KMS-11 (cell line): ENCODE data around the gene MKX.

Experiments used
- H2AFZ ChIP-seq: fragments of 200-600 bp; sonication (generic); 2 replicates; pipeline ENCODE4 v1.6.1; 2016; ENCODE audit warnings: antibody characterized with exemption, mixed run types, low read depth
- H3K27ac ChIP-seq: fragments of 200-600 bp; sonication (generic); 2 replicates; pipeline ENCODE4 v1.6.1; 2016; ENCODE audit warnings: mild to moderate bottlenecking, mixed run types
- H3K27me3 ChIP-seq: fragments of 200-600 bp; sonication (generic); 2 replicates; pipeline ENCODE4 v1.6.1; 2017; ENCODE audit warnings: mild to moderate bottlenecking, low read depth, mixed run types, moderate library complexity; ENCODE audit not compliant: insufficient read depth
- H3K36me3 ChIP-seq: fragments of 200-600 bp; sonication (generic); 2 replicates; pipeline ENCODE4 v1.6.1; 2017; ENCODE audit warnings: mild to moderate bottlenecking, mixed run types; ENCODE audit not compliant: insufficient read depth
- H3K4me1 ChIP-seq: fragments of 200-600 bp; sonication (generic); 2 replicates; pipeline ENCODE4 v1.6.1; 2016; ENCODE audit warnings: mild to moderate bottlenecking, low read depth, mixed run types; ENCODE audit not compliant: poor library complexity, severe bottlenecking
- H3K4me2 ChIP-seq: fragments of 200-600 bp; sonication (generic); 2 replicates; pipeline ENCODE4 v1.7.0; 2016; ENCODE audit warnings: mild to moderate bottlenecking, mixed run types
- H3K4me3 ChIP-seq: fragments of 200-600 bp; sonication (generic); IDR thresholded peaks from 2 replicates; pipeline ENCODE4 v1.6.1; 2017; ENCODE audit warnings: low read depth, low read length, mixed read lengths; ENCODE audit not compliant: insufficient read depth
- H3K79me2 ChIP-seq: fragments of 200-600 bp; sonication (generic); 2 replicates; pipeline ENCODE4 v1.6.1; 2016; ENCODE audit warnings: low read depth, mixed run types; ENCODE audit not compliant: insufficient read depth
- H3K9ac ChIP-seq: fragments of 200-600 bp; sonication (generic); 2 replicates; pipeline ENCODE4 v1.6.1; 2016; ENCODE audit warnings: mild to moderate bottlenecking, mixed run types
- H4K20me1 ChIP-seq: fragments of 200-600 bp; sonication (generic); 2 replicates; pipeline ENCODE4 v1.6.1; 2016; ENCODE audit warnings: mild to moderate bottlenecking, mixed run types; ENCODE audit not compliant: insufficient read depth
- TF ChIP-seq, protein P1 (sequence below): fragments of 200-600 bp; sonication (generic); conservative IDR thresholded peaks from 2 replicates; pipeline ENCODE4 v1.6.1; 2017; ENCODE audit warnings: low read depth, mild to moderate bottlenecking, antibody characterized with exemption, low read length, moderate library complexity, mixed read lengths

MKX gene

DNA sequence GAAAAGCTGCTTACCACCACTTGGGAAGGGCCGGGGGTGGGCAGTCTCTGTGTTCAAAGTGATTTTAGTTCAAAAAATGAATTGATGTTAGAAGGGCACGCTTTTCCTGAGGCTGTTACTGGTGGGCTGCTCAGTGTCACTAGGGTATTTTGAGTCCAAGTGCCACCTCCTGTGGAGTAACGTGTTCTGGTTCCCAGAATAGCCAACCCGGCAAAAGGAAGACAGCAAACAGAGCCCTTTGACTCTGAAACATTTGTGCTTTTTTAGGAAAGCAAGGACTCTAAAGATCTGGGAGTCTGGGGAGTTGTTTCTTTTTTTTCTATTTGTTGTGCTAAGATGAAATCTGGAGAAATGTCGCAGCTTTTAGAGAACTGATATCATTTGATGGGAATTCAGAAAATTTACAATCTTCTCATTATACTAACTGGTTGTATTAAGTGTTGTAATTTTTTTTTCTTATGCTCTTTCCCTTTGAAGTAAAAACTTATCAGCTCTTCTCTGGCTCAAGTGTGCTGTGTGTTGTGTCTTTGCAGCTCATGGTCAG lies 66.2 kb downstream of the MKX start:
- H3K79me2 ChIP-seq = no peaks in the 10 kb centered on the region
- H3K27me3 ChIP-seq = no peaks in the 10 kb centered on the region
- H3K27ac ChIP-seq = no peak overlapping the region
- H3K9ac ChIP-seq = no peak overlapping the region
- no peaks in the 10 kb centered on the region for H3K36me3 ChIP-seq
- TF ChIP-seq, protein P1, sequence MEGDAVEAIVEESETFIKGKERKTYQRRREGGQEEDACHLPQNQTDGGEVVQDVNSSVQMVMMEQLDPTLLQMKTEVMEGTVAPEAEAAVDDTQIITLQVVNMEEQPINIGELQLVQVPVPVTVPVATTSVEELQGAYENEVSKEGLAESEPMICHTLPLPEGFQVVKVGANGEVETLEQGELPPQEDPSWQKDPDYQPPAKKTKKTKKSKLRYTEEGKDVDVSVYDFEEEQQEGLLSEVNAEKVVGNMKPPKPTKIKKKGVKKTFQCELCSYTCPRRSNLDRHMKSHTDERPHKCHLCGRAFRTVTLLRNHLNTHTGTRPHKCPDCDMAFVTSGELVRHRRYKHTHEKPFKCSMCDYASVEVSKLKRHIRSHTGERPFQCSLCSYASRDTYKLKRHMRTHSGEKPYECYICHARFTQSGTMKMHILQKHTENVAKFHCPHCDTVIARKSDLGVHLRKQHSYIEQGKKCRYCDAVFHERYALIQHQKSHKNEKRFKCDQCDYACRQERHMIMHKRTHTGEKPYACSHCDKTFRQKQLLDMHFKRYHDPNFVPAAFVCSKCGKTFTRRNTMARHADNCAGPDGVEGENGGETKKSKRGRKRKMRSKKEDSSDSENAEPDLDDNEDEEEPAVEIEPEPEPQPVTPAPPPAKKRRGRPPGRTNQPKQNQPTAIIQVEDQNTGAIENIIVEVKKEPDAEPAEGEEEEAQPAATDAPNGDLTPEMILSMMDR = no peak
- no peak overlapping the region for H2AFZ ChIP-seq
- no peaks in the 10 kb centered on the region for H4K20me1 ChIP-seq
- H3K4me1 ChIP-seq = no peaks in the 10 kb centered on the region
- no peak overlapping the region for H3K4me2 ChIP-seq
- H3K4me3 ChIP-seq = no peak overlapping the region

DNA sequence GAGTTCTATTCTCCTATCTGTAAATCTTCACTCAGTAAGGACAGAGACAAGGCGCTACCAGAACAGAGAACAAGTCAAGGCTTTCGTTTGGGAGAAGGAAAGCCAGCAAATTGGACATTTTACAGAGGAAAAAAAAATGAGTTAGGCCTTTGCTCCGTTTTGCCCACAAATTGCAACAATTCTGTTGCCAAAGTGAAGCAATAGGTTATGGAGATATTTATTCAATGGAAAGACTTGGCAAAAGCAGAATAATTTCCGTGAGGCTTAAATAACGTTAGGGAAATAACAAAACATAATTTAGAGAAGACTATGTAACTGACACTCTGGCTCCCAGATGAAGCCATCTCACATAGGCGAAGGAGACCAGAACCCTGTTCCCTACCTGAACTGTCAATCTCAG lies 67.5 kb downstream of the MKX start:
- Histone ChIP-seq H3K79me2 (no peaks in the 10 kb centered on the region), H3K4me2 (no peak overlapping the region), H2AFZ (no peak overlapping the region), H3K4me3 (no peak overlapping the region), H3K4me1 (no peaks in the 10 kb centered on the region), H3K27me3 (no peaks in the 10 kb centered on the region), H3K9ac (no peak overlapping the region), H3K27ac (no peak overlapping the region), H3K36me3 (no peaks in the 10 kb centered on the region), H4K20me1 (no peaks in the 10 kb centered on the region)
- TF ChIP-seq, protein P1 = no peak

DNA sequence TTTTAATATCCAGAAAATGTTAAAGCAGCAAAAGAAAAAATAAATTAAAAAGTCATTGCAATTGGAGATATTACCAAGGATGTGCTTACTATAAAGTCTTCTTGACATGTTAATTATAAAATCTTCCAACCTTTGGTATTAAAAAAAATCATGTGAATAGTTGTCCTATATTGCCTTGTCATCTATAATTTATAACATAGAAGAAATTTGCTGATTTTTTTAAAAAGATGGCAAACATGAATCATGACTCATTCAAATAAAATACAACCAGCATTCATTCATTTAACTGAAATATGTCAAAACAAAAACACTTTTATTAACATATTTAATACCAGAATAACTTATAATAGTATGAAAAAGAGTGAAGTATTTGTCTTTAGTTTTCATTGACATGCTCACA lies 72.6 kb downstream of the MKX start:
- Histone ChIP-seq H3K36me3 (no peaks in the 10 kb centered on the region), H3K4me1 (no peaks in the 10 kb centered on the region), H3K9ac (no peak overlapping the region), H3K4me3 (no peak overlapping the region), H3K27ac (no peak overlapping the region), H3K79me2 (no peaks in the 10 kb centered on the region), H2AFZ (no peak overlapping the region), H3K4me2 (no peak overlapping the region), H3K27me3 (no peaks in the 10 kb centered on the region), H4K20me1 (no peaks in the 10 kb centered on the region)
- TF ChIP-seq, protein P1 = no peak

DNA sequence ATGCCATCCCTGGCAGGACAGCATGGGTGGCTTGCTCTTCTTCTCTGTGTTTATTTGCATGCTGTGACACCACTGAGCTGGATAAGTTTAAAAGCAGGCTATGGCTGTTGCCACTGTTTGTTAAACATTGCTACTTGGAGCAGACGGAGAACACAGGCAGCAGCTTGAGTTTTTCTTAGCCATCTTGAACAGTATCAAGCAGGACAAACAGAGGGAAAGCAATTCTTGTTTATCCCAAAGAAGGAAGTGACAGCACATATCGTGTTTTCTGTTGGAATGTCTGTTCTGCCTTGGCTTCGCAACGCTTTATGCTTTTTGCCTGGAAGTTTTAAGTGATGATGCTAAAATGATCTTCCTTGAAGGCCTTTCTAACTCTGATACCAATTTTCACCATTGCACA lies 73.8 kb downstream of the MKX start:
- no peaks in the 10 kb centered on the region for H3K4me1 ChIP-seq
- no peak overlapping the region for H3K4me2 ChIP-seq
- no peak overlapping the region for H3K27ac ChIP-seq
- TF ChIP-seq, protein P1 = no peak
- no peak overlapping the region for H3K4me3 ChIP-seq
- H3K36me3 ChIP-seq = no peaks in the 10 kb centered on the region
- H4K20me1 ChIP-seq = no peaks in the 10 kb centered on the region
- H3K9ac ChIP-seq = no peak overlapping the region
- H2AFZ ChIP-seq = no peak overlapping the region
- H3K79me2 ChIP-seq = no peaks in the 10 kb centered on the region
- no peaks in the 10 kb centered on the region for H3K27me3 ChIP-seq
